Breast epithelium (tissue), 3 donors: ENCODE results near the gene TMX2.

Experiments used
- CTCF ChIP-seq, 3 donors: fragments of 450-650 bp; IDR thresholded peaks; one replicate each; pipeline ENCODE4 v1.5.1; 2016 to 2017; ENCODE audit warnings: antibody characterized with exemption in 3 of 3, mild to moderate bottlenecking in 3 of 3, moderate library complexity in 3 of 3
- POLR2A ChIP-seq: fragments of 450-650 bp; IDR thresholded peaks from one replicate; pipeline ENCODE4 v1.6.1; 2016; ENCODE audit warnings: antibody characterized with exemption, mild to moderate bottlenecking, moderate library complexity

- TF ChIP-seq CTCF (IDR thresholded peaks at IDR 0.05) (no peak), POLR2A (no peak)
Observed at GRCh38 chr11:57742087-57742452, 29.7 kb downstream of the TMX2 start.
